WTC11 (cell line): Measurements from ENCODE around the gene LRRC27. TPM values are rescaled to one million over a fixed set of nuclear protein-coding genes. Genes with fewer than 3 reads are reported as not detected.

Experiments
- CREB1 ChIP-seq: sonication (generic); formaldehyde crosslinking; IDR thresholded peaks from 2 replicates; pipeline ENCODE4 v1.8.0; 2023; ENCODE audit warnings: mild to moderate bottlenecking, missing genetic modification reagents
- CREM ChIP-seq: sonication (generic); formaldehyde crosslinking; IDR thresholded peaks from 2 replicates; pipeline ENCODE4 v1.8.1; 2022; ENCODE audit warnings: mild to moderate bottlenecking, missing genetic modification reagents, moderate library complexity
- ELF4 ChIP-seq: sonication (generic); formaldehyde crosslinking; IDR thresholded peaks from 2 replicates; pipeline ENCODE4 v1.8.1; 2022; ENCODE audit warnings: low read depth, mild to moderate bottlenecking, moderate library complexity, missing genetic modification reagents
- EMX1 ChIP-seq: fragments of 250-450 bp; sonication (Bioruptor Pico); IDR thresholded peaks from 2 replicates; pipeline ENCODE4 v1.8.0; 2021; ENCODE audit warnings: mild to moderate bottlenecking
- ERG ChIP-seq: fragments of 250-450 bp; sonication (Bioruptor Pico); IDR thresholded peaks from 2 replicates; pipeline ENCODE4 v1.8.0; 2021; ENCODE audit warnings: mild to moderate bottlenecking
- ETV6 ChIP-seq: sonication (generic); formaldehyde crosslinking; IDR thresholded peaks from 2 replicates; pipeline ENCODE4 v1.8.1; 2022; ENCODE audit warnings: mild to moderate bottlenecking, missing genetic modification reagents
- FOXK1 ChIP-seq: sonication (generic); formaldehyde crosslinking; IDR thresholded peaks from 2 replicates; pipeline ENCODE4 v1.8.0; 2022; ENCODE audit warnings: mild to moderate bottlenecking, moderate library complexity, missing genetic modification reagents
- FOXP1 ChIP-seq: sonication (generic); formaldehyde crosslinking; IDR thresholded peaks from 2 replicates; pipeline ENCODE4 v1.8.0; 2022; ENCODE audit warnings: missing genetic modification reagents, mild to moderate bottlenecking, moderate library complexity, borderline replicate concordance
- GABPB1 ChIP-seq: sonication (generic); formaldehyde crosslinking; IDR thresholded peaks from 2 replicates; pipeline ENCODE4 v1.8.1; 2023; ENCODE audit warnings: mild to moderate bottlenecking, missing genetic modification reagents
- IRF1 ChIP-seq: sonication (generic); formaldehyde crosslinking; IDR thresholded peaks from 2 replicates; pipeline ENCODE4 v1.8.0; 2023; ENCODE audit warnings: missing genetic modification reagents
- JUN ChIP-seq: sonication (generic); formaldehyde crosslinking; IDR thresholded peaks from 2 replicates; pipeline ENCODE4 v1.8.0; 2023; ENCODE audit warnings: mild to moderate bottlenecking, missing genetic modification reagents
- NFATC4 ChIP-seq: fragments of 250-450 bp; sonication (Bioruptor Pico); IDR thresholded peaks from 2 replicates; pipeline ENCODE4 v1.9.0; 2021; ENCODE audit warnings: mild to moderate bottlenecking
- NR2C2 ChIP-seq: sonication (generic); formaldehyde crosslinking; IDR thresholded peaks from 2 replicates; pipeline ENCODE4 v1.8.0; 2022; ENCODE audit warnings: mild to moderate bottlenecking, missing genetic modification reagents
- NR3C1 ChIP-seq: sonication (generic); formaldehyde crosslinking; conservative IDR thresholded peaks from 2 replicates; pipeline ENCODE4 v1.8.1; 2023; ENCODE audit warnings: low read depth, mild to moderate bottlenecking, missing genetic modification reagents
- RORB ChIP-seq: fragments of 250-450 bp; sonication (Bioruptor Pico); IDR thresholded peaks from 2 replicates; pipeline ENCODE4 v1.9.0; 2021; ENCODE audit warnings: mild to moderate bottlenecking
- SOX15 ChIP-seq: fragments of 250-450 bp; sonication (Bioruptor Pico); IDR thresholded peaks from 2 replicates; pipeline ENCODE4 v1.9.0; 2021; ENCODE audit warnings: mild to moderate bottlenecking
- SP1 ChIP-seq: sonication (generic); formaldehyde crosslinking; conservative IDR thresholded peaks from 2 replicates; pipeline ENCODE4 v1.8.1; 2022; ENCODE audit warnings: missing genetic modification reagents
- STAT6 ChIP-seq: sonication (generic); formaldehyde crosslinking; conservative IDR thresholded peaks from 2 replicates; pipeline ENCODE4 v1.8.1; 2023; ENCODE audit warnings: mild to moderate bottlenecking, low read depth, missing genetic modification reagents, moderate library complexity
- TEAD4 ChIP-seq: sonication (generic); formaldehyde crosslinking; IDR thresholded peaks from 2 replicates; pipeline ENCODE4 v1.8.0; 2022; ENCODE audit warnings: mild to moderate bottlenecking, missing genetic modification reagents
- ZNF138 ChIP-seq: sonication (generic); formaldehyde crosslinking; conservative IDR thresholded peaks from 2 replicates; pipeline ENCODE4 v1.8.1; 2022; ENCODE audit warnings: mild to moderate bottlenecking, moderate library complexity, missing genetic modification reagents
- ZNF263 ChIP-seq: sonication (generic); formaldehyde crosslinking; IDR thresholded peaks from 2 replicates; pipeline ENCODE4 v1.8.1; 2022; ENCODE audit warnings: low read depth, mild to moderate bottlenecking, moderate library complexity, missing genetic modification reagents
- ZNF281 ChIP-seq: sonication (generic); formaldehyde crosslinking; IDR thresholded peaks from 2 replicates; pipeline ENCODE4 v1.8.0; 2023; ENCODE audit warnings: mild to moderate bottlenecking, missing genetic modification reagents
- ZNF423 ChIP-seq: fragments of 250-450 bp; sonication (Bioruptor Pico); IDR thresholded peaks from 2 replicates; pipeline ENCODE4 v2.1.2; 2022; ENCODE audit warnings: mild to moderate bottlenecking, moderate library complexity
- ZSCAN18 ChIP-seq: fragments of 250-450 bp; sonication (Bioruptor Pico); IDR thresholded peaks from 2 replicates; pipeline ENCODE4 v2.1.2; 2022; ENCODE audit warnings: mild to moderate bottlenecking, moderate library complexity
- total RNA-seq: library from RNA; stranded (reverse); gene quantifications from 3 replicates; pipeline ENCODE4 v1.2.3, GENCODE V29; 2021
- TF ChIP-seq, protein P1 (sequence below): sonication (generic); formaldehyde crosslinking; IDR thresholded peaks from 2 replicates; pipeline ENCODE4 v1.8.0; 2022; ENCODE audit warnings: mild to moderate bottlenecking, missing genetic modification reagents
- TF ChIP-seq, protein P2 (sequence below): sonication (generic); formaldehyde crosslinking; IDR thresholded peaks from 2 replicates; pipeline ENCODE4 v1.8.0; 2022; ENCODE audit warnings: mild to moderate bottlenecking, missing genetic modification reagents
- TF ChIP-seq, protein P3 (sequence below): sonication (generic); formaldehyde crosslinking; IDR thresholded peaks from 2 replicates; pipeline ENCODE4 v1.8.1; 2022; ENCODE audit warnings: low read depth, missing genetic modification reagents, borderline replicate concordance

LRRC27 gene
- total RNA-seq, 1 experiment from 2014 or later = 4.4 TPM

DNA sequence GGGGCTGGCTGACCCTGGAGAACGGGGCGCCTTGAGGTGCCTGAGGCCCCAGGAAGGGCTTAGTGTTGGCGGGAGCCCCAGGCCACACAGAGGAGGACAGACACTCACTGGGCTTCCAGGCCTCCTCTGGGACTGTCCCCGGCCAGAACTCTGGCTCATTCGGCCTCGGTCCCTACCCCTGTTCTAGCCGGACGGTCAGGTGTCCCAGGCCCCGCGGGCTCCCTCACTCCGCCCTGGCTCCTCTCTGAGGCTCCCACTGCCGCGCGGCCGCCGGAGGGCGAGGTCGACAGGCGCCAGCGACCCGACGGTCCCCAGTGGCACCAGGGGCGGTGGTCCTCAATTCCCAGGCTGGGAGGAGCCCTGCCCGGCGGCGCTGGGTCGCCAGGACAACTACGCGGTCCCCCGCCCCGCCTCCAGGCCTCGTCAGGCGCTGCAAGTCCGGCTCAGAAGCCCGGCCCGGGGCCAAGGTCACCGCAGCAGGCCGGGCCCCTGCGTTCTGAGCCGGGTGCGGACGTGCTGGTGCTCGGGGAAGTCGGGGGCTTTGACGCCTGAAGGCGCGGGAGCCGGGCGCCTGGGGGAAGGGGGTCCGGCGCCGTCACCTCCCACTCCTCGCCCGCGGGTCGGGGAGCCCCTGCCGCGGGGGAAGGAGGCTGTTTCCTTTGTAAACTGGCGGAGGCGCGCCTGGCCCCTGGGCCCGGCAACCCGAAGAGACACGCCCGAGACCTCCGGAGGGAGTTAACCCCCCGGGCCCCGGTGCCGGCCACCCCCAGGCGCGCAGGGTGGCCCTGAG is 63.9 kb downstream of the LRRC27 start (continued):
- TF ChIP-seq STAT6 (CRISPR knock-in tag) = no peak
- TF ChIP-seq NR2C2 = no peak
- no peak for TF ChIP-seq JUN (CRISPR knock-in tag)
- TF ChIP-seq SP1 = peak; percentile 50; the same call in 1 of the 2 replicates
- TF ChIP-seq ZNF281 (CRISPR knock-in tag) = no peak
- peak; percentile 17; the same call in 1 of the 2 replicates for TF ChIP-seq GABPB1 (CRISPR knock-in tag)
- TF ChIP-seq, protein P1, sequence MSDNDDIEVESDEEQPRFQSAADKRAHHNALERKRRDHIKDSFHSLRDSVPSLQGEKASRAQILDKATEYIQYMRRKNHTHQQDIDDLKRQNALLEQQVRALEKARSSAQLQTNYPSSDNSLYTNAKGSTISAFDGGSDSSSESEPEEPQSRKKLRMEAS (CRISPR knock-in tag) = peak; percentile 50; the same call in 1 of the 2 replicates
- TF ChIP-seq CREM (CRISPR knock-in tag) = 0 out of 2 replicates have a peak, but pooled peaks have one; percentile 23
- TF ChIP-seq FOXP1 = peak; percentile 72; the same call in 1 of the 2 replicates
- no peak for TF ChIP-seq ETV6
- no peak for TF ChIP-seq EMX1 (CRISPR knock-in tag)
- no peak for TF ChIP-seq ZNF423
- TF ChIP-seq, protein P2, sequence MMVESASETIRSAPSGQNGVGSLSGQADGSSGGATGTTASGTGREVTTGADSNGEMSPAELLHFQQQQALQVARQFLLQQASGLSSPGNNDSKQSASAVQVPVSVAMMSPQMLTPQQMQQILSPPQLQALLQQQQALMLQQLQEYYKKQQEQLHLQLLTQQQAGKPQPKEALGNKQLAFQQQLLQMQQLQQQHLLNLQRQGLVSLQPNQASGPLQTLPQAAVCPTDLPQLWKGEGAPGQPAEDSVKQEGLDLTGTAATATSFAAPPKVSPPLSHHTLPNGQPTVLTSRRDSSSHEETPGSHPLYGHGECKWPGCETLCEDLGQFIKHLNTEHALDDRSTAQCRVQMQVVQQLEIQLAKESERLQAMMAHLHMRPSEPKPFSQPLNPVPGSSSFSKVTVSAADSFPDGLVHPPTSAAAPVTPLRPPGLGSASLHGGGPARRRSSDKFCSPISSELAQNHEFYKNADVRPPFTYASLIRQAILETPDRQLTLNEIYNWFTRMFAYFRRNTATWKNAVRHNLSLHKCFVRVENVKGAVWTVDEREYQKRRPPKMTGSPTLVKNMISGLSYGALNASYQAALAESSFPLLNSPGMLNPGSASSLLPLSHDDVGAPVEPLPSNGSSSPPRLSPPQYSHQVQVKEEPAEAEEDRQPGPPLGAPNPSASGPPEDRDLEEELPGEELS (CRISPR knock-in tag) = no peak
- TF ChIP-seq ZNF263 (CRISPR knock-in tag) = no peak
- TF ChIP-seq, protein P3, sequence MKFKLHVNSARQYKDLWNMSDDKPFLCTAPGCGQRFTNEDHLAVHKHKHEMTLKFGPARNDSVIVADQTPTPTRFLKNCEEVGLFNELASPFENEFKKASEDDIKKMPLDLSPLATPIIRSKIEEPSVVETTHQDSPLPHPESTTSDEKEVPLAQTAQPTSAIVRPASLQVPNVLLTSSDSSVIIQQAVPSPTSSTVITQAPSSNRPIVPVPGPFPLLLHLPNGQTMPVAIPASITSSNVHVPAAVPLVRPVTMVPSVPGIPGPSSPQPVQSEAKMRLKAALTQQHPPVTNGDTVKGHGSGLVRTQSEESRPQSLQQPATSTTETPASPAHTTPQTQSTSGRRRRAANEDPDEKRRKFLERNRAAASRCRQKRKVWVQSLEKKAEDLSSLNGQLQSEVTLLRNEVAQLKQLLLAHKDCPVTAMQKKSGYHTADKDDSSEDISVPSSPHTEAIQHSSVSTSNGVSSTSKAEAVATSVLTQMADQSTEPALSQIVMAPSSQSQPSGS (CRISPR knock-in tag) = no peak
- TF ChIP-seq TEAD4 (CRISPR knock-in tag) = no peak
- TF ChIP-seq NFATC4 = no peak
- TF ChIP-seq ERG (CRISPR knock-in tag) = no peak
- TF ChIP-seq SOX15 = no peak
- no peak for TF ChIP-seq CREB1 (CRISPR knock-in tag)
- TF ChIP-seq ZSCAN18 (CRISPR knock-in tag) = no peak
- TF ChIP-seq ELF4 (CRISPR knock-in tag) = no peak
- TF ChIP-seq IRF1 (CRISPR knock-in tag) = no peak
- TF ChIP-seq FOXK1 (CRISPR knock-in tag) = peak; percentile 55; the same call in 1 of the 2 replicates
- TF ChIP-seq RORB (CRISPR knock-in tag) = no peak
- no peak for TF ChIP-seq ZNF138 (CRISPR knock-in tag)
- TF ChIP-seq NR3C1 (CRISPR knock-in tag) = no peak
